ENCODE results near the gene ZDHHC18.
"Not testable (repeated sequence)": the region's sequence is repeated elsewhere in the genome, so short reads cannot be mapped to it uniquely, and the experiment has no call there.

The ZDHHC18 gene

DNA sequence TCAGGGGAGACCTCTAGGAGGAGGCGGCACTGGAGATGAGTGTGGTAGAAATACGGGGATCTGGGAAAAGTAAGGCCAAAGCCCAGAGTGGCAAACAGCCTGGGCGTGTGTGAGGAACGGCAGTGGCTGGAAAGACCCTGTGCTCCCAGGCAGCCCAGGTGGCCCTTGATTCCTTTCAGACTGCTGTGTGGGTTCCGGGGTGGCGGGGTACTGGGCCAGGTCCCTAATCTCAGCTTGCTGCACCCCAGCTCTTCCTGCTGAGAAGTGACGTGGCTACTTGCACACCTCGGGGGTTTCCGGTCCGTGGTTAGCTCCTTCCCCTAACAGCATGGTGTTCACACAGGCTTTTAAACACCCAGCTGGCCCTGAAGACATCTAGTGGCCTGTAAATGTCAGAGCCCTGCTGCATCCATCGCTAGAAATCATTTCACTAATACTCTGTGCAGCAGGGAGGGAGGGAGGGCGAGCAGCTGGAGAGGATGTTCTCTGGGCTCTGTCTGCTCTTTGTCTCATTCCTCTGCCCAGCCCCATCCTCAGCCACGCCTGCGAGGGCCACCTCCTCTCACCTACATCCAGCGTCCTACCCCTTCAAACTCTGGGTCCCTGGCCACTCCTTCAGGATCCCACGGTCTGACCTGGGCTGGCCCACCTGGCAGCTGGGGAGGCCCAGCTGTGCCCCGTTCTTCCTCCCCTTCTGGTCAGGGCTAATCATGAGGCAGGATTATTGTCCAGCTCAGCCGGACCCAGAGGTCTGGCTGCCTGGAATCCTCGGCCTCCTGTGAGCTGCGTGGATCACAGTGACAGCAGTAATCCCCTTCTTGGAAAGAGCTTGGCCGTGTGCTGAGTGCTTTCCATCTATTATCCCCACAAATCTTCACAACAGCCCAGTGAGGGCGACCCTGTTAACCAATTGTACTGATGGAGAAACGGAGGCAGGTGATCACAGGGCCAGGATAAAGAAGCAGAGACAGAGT, 7.2 kb downstream of the ZDHHC18 start:
- no peak overlapping the region for H3K4me3 ChIP-seq (ENCODE audit: low read length)
- DNase-seq (ENCODE audit: low read depth): no peak
- no peak for TF ChIP-seq CTCF (IDR thresholded peaks at IDR 0.05; ENCODE audit: insufficient read depth, low read depth, low read length, missing control alignments)

GRCh38 chr1:26837665-26838064, 11.2 kb downstream of the ZDHHC18 start:
- not testable (repeated sequence) for H3K4me3 ChIP-seq (ENCODE audit: low read length); DNase-seq (ENCODE audit: low read depth)

DNA sequence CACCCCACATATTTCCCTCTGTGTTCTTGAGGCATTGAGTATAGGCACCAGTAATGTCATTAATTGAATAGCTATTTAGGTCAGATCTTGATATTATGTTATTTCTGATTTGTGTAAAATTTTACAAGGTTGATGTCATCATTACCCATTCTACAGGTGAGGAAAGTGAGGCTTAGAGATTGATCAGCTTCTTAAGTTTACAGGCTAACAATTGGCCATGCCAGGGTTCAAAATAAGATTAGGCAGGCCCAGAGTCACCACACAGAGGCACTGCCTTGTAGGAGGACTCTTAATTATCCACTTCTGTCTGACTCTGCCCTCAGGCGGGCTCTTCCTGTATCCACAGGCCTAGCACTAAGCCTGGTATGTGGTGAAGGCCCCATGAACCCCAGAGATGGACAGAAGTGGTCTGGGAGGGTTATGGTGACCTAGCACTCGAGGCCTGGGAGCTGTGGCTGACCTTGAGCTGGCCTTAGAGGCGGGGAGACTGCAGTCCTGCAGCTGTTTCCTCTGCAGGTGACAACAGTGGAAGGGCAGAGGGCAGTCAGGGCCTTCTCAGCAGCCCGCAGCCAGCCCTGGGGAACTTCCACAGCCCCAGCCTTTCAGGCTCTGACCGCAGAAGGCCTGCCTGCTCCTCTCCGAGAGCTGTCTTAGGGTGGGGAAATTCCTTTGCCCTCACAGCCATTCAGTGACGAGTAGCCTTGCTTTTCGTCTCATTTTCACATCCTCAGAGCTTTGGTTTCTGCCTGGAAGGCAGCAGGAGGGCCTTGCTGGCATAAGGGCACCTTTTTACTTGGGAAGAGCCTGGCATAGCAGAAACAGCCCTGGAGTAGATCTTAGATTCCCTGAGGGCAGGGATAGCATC, 12.2 kb downstream of the ZDHHC18 start:
- H3K4me3 ChIP-seq (ENCODE audit: low read length): no peak overlapping the region
- DNase-seq (ENCODE audit: low read depth): no peak

DNA sequence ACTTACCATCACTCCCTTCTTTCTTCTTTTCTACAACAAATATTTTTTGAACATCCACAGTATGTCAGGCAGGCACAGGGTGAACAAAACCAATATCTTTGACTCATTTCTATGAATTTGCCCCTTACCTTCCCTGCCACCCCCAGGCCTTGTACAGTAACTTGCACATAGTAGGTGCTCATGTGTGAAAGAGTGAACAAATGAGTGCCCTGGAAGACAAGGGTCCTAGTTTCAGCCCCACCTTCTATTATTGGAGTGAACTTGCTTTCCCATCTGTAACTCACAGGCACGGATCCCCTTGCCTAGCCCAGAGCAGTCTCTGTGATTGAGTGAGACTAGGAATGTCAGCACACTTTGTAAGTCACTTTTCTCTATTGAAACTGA, 12.8 kb downstream of the ZDHHC18 start:
- no peak overlapping the region for H3K4me3 ChIP-seq (ENCODE audit: low read length)
- no peak for TF ChIP-seq CTCF (IDR thresholded peaks at IDR 0.05; ENCODE audit: insufficient read depth, low read depth, low read length, missing control alignments)
- no peak for DNase-seq (ENCODE audit: low read depth)

More for the DNA sequence above, 12.2 kb downstream of the ZDHHC18 start:
- no peak for TF ChIP-seq CTCF (IDR thresholded peaks at IDR 0.05; ENCODE audit: insufficient read depth, low read depth, low read length, missing control alignments)

- no peak for DNase-seq (ENCODE audit: low read depth)
- TF ChIP-seq CTCF (IDR thresholded peaks at IDR 0.05; ENCODE audit: insufficient read depth, low read depth, low read length, missing control alignments): no peak
- no peak overlapping the region for H3K4me3 ChIP-seq (ENCODE audit: low read length)
Measured at GRCh38 chr1:26839779-26840178, 13.3 kb downstream of the ZDHHC18 start.

- no peak for DNase-seq (ENCODE audit: low read depth)
- no peak for TF ChIP-seq CTCF (IDR thresholded peaks at IDR 0.05; ENCODE audit: insufficient read depth, low read depth, low read length, missing control alignments)
- no peak overlapping the region for H3K4me3 ChIP-seq (ENCODE audit: low read length)
Measured at GRCh38 chr1:26844424-26845196, 18.1 kb downstream of the ZDHHC18 start.

DNA sequence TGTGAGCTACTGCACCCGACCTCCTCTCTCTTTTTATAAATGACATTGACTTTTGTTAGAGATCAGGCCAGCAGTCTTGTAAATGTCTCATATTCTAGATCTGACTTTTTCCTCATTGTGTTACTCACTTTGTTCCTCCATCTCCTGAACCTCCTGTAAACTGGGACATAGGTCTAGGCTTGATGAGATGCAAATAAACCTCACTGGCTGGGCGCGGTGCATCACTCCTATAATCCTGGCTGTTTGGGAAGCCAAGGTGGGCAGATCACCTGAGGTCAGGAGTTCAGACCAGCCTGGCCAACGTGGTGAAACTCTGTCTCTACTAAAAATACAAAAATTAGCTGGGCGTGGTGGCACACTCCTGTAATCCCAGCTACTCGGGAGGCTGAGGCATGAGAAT, 21.3 kb downstream of the ZDHHC18 start:
- H3K4me3 ChIP-seq (ENCODE audit: low read length): not testable (repeated sequence)

More for the DNA sequence above, 21.3 kb downstream of the ZDHHC18 start:
- not testable (repeated sequence) for DNase-seq (ENCODE audit: low read depth)

Measured in epithelial cell of esophagus (primary cell).